TTC549 (cell line): ENCODE data around the gene SCUBE1.

Experiments
- FAIRE-seq: peaks from 2 replicates; lab custom pipeline; 2012; peaks lifted over from hg19 to GRCh38; lab: Jason Lieb, UNC

SCUBE1 gene

DNA sequence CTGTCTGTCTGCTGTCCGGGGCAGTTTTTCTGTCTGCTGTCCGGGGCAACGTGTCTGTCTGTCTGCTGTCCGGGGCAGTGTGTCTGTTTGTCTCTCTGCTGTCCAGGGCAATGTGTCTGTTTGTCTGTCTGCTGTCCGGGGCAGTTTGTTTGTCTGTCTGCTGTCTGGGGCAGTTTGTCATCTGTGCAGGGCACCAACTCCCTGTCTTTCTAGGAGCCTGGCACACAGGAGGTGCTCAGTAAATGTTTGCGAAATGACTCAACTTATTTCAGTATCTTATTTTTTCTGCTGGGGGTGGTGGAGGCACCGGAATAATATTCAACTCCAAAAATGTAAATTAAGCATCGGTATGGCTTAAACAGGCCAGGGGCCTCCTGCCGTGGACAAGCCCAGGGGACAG is 144.2 kb downstream of the SCUBE1 start:
- FAIRE-seq, result no peak

DNA sequence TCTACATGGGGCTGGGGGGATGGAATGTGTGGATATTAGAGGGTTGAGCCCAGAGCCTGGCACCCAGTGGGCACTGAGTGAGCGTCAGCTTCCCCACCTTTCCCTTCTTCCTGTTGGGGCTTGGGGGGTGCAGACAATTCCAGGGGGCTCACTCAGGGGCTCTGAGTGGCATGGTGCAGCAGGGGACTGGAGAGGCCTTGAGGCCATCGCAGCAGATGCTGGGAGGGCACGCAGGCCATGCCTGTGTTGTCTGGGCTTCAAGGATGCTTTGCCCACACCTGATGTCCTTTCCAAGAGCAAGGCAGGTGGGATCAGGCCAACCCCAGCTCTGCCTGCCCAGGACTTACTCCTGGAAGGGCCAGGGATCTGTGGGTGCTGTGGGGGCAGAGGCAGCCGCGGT is 145.0 kb downstream of the SCUBE1 start:
- FAIRE-seq, result no peak

DNA sequence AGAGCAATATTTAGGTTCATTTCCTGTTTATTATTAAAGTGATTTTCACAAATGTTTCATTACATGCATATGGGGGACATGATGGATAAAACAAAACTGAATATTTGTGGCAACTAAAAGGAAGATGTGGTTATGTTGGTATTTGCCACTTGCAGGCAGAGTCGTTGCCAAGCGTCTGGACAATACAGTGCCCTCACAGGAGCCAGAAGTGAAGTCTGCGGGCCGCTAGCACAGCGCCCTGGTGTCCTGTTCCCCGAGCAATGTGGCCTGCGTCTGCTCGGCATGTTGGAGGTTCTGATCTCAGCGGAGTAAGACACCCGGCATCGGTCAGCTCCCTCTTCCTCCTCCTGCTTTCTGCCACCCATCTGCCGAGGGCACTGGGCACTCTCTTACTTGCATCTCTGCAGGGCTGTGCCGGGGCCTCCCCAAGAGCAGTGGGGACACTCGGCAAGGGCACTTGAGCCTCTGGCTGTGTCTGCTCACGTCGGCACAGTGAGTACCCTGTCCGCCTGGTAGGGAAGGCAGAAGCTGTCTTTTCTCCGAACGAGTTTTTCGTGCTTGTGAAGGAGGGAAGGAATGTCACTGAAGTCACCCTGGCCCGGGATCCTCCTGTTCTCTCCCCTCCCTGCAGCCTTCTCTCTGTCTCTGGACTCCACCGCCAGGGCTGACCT is 145.8 kb downstream of the SCUBE1 start:
- no peak for FAIRE-seq

DNA sequence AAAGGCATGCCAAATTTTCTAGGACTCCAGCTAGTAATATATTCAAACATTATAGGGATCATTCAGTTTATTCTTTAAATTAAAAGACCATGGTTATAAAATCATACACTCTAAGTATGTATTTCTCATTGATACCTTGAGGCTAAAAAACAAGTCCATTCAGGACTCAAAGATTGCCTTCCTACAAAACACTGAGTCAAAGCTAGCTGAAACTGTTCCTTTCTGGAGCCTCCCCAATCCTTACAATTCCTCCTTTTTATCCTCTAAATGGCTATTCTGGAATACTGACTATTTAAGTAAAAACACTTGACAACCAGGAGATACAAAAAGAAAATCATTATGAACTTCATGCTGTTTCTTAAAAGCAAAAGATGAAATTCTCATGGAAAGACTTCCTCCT is 151.3 kb downstream of the SCUBE1 start:
- no peak for FAIRE-seq

DNA sequence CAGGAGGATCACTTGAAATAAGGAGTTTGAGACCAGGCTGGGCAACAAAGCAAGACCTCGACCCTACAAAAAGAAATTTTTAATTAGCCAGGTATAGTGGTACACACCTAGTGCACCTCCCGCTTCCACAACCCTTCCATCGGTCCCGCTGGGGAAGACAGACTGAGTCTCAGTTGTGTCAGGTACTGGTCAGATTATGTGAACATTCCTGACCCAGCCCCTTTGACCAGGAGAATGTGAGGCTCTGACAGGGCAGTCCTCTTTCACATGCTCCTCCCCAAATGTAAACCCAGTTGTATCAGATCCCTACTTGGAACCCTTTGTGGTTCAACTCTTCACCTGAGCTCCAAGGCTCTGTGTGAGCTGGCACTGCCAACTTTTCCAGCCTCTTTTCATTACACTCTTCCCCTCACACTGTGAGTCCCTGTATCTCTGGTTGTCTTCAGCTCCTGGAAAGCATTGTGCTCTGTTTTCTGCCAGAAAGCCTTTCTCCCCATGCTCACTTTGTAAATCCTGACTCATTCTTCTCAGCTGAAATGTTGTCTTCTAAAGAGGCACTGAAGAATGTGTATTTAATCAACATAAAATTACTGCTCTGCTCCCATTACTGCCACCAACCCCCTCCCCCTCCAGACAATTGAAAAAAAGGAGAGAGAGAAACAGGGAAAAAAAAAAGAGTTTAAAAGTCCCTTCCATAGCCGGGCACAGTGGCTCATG is 154.2 kb downstream of the SCUBE1 start:
- FAIRE-seq, result no peak

DNA sequence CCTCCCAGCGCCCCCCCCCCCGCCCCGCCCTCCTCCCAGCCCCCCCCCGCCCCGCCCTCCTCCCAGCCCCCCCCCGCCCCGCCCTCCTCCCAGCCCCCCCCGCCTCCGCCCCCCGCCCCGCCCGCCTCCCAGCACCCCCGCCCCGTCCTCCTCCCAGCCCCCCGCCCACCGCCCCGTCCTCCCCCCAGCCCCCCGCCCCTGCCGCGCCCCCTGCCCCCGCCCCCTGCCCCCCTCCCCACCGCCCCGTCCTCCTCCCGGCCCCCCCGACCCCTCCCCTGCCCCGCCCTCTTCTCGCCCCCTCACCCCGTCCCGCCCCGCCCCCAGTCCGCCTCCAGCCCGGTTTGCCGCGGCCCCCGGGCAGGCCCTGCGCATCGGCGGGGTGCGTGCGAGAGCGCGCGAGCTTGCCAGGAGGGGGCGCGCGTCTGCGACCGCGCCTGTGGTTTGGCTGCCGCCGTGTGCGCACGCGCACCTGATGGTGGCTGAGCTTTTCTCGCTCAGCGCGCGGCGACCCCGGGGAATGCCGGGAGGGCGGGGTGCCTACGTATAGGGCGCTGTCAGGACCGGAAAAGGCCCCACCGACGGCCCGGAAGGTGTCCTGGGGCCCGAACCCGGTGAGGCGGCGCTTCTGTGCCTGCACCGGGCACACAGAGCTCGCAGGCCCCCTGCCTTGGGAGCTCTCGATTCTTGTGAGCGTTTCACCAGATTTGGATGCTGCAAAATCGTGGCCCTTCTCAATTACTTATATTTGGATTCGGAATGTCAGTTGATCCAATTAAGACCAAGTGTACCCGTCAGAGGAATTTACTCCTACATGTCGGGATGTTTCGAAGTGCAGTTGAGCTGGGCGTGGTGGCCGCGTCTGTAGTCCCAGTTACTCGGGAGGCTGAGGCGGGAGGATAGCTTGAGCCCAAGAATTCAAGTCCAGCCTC is 155.7 kb downstream of the SCUBE1 start:
- FAIRE-seq, result no peak

DNA sequence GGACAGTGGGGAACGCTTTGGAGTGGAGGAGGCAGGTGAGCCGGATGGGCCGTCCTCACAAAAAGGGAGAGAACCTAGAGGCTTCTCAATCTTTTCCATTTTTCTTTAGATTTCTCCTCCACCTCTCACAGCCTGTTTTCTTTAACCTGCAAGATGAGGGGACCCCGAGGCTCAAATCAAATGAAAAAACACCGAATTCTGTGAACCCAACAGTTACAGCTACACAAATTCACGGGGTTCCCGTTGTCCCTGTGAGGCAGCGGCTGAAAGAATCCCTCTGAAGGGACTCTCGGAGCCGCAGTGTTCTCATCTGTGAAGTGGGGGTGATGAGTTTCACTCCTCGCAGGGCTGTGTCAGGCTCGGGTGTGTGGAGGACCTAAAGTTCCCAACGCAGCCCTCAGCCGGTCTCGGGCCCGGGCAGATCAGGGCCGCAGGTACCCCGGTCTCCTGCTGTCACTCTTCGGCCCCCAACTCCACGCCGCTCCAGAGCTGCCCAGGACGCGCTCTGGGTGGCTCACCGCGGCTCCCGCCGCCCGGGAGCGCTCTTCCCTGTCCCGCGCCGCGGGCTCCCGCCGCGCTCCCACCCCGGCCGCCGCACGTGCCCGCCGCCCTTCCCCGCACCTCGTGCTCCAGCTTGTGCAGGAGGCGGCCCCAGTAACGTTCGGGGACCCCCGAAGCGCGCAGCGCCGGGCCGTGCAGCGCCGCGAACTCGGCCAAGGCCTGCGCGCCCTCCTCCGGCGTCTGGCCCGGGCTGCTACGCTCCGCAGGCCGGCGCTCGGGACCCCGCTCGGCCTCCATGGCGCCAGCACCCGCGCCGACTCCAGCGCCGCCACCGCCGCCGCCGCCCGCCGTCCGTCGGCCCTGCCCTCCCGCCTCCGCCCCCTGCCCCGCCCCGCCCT is 156.7 kb downstream of the SCUBE1 start, which contains the start of gene TTLL12:
Gene TTLL12 (minus strand): TSS at position 863 of the 899 bp plus-strand sequence. CDS start 65 bp downstream, at position 798.
- FAIRE-seq, result no peak

DNA sequence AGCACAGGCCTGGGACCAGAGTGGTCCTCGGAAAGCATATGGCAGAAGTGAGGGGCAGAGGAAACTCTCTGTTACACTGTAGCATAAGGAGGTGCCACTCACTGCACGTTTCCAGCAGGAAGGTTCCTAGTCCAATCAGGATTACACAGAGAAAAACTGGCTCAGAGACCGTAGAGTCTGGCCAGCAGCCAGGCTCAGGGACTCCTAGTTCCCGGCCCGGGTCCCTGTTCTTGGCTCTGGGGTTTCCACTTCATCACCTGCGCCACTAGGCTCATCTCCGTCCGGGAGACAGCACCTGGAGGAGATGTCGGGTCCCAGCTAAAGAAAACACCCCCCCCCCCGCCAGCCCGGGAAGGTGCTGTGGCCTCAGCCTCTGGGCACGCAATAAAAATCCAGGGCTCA is 157.3 kb downstream of the SCUBE1 start:
- FAIRE-seq, result no peak

DNA sequence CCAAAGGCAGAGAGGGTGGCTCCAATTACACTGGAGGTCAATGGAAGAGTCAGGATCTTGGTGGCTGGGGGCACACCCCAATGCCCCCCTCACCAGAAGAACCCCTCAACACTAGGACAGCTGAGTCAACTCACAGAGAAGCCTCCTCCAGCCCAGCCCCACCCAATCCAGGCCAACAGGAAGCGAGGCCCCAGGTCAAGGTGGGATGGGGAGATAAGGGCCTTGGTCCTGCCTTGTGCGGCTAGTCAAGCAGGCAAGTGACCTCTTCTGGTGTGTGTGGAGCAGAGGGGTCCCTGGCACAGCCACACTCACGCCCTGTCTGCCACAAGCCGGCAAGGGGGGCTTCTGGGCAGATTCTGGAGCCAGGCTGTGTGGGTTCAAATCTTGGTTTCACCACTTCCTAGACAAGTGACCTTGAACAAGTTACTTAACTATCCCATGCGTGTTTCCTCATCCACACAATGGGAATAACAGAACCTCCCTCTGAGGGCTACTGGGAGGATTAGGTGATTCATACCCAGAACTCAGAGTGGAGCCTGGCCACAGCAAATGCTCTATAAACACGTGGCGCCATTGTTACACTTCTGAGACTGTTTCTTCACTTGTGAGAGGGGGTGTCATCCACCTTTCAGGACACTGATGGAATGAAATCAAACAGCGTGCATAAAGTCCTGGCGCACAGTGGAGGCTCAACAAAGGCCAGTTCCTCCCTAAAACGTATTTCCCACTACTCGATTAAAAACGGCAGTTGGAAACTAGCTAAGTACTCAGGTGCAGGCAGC is 159.5 kb downstream of the SCUBE1 start:
- FAIRE-seq, result no peak

DNA sequence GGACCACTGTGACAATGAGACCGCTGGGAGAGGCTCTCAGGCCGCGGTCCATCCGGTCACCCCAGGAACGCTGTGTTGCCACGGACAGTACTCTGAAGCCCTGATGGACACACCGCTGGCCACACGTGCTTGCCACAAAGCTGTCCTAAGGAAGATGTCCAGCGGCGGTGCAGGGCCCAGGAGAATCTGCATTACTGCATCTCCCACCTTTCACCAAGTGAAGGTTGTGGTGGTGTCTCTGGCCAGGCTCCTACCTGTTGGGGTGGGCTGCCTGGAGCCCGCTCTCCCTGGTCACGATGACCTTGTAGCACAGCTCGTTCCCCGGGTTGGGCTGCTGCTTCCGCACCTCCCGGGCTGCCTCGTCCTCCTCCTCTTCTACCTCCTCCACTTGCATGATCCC is 160.4 kb downstream of the SCUBE1 start:
- FAIRE-seq, result no peak

DNA sequence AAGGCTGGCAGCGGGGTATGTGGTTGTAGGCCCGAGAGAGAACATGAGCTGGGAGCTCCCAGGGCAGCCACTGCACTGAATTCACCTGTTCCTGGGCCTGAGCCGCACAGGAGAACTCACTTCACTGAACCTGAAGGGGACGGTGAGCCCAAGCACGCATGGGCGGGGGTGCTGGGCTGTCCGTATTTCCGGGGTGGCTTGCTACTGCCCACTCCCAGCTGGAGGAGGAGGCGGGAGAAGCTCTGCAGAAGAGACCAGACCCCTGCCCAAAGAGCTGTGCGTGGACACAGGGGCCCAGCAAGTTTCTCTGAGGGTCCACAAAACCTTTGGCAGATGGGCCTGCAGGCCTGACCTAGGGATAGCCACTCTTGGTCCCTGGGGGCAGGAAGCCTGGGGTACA is 161.1 kb downstream of the SCUBE1 start:
- FAIRE-seq, result no peak

DNA sequence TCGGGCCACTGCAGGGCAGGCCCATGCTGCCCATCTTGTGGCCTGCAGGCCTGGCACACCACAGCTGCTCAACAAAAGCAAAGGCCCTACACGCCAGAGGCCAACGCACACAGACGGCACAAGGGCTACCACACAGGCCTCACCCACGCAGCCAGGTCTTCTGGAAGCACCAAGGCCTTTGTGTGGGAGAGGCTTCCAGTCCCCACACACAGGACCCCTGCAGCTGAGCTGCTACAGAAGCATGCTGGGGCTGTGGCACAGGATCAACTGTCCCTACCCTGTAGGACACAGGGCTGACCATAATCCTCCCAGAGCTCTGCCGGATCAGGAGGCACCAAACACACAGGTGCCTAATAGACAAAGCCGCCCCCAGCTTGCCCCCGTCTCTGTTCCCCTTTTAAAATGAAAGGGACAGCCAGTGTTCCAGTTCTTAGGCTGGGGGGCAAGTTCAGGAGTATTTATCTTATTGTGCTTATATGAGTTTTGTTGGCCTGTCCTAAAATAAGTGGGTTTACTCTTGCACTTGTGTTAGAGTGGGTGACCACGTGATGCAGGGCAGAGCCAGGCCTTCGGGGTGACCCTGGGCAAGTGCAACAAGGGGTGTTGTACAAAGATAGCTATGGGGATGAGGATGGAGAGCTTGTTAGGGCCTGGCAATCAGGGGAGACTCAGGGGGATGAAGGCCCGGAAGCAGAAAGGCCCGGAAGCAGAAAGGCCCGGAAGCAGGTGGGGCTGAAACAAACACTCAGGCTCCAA is 161.7 kb downstream of the SCUBE1 start:
- FAIRE-seq, result no peak

DNA sequence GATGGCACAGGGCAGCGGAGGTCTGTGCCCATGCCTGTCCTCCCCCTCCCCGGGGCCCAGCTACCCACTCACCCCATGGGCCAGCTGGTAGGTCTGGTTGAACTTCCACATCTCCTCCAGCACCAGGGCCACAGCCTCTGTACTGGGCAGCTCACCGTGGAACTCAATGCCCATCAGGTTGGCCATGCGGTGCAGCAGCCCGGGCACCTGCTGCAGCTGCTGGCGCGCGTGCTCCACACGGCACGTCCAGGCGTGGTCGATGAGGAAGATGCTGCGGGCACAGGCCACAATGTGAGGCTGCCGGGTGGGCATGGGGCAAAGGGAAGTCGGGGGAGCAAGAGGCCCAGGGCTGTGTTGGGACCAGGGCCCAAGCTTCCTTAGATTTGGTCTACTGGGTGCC is 162.5 kb downstream of the SCUBE1 start:
- no peak for FAIRE-seq

DNA sequence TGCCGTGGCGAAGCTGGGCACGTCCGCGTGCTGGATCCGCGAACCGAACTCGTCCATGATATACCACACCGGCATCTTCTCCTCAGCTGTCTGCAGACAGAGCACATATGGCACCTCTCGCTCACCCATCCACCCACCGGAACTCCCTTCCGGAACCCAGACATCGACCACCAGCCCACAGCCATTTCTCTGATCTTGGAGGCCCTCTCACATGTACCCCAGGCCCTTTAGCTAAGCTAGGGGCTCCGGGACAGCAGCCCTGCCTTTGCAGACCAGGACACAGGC is 163.3 kb downstream of the SCUBE1 start:
- no peak for FAIRE-seq

DNA sequence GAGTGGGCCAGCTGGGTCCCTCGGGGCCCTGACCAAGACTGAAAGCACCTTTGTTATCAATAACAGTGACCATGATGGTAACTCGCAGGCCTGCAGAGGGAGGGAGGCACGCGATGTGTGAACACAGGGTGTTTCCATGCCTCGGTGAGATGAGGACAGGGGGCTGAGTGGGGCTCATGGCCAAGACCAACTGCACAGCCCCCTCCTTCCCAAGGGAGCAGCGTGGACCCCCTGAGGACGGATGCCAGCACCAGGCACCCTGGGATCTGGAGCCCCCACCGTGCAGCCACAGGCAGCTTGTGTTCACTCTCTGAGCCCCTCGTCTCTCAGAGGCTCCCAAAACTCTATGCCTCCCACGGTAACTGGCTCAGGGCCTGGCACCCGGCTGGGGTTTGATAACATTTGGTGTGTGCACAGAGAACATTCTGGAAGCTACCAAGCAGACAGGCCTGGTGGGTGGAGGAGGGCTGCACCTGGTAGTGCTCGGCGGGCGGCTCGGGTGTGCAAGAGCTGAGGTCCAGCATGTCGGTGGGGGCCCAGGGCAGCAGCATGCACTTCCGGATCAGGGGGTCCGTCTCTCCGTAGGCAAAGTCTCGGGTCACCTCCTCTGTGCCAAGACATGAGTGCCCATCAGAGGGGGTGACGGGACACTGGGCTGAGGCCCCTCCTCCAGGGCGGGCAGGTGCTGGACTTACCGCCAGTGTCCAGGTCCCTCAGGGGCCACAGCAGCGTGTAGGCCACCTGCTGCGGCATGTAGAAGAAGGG is 163.8 kb downstream of the SCUBE1 start:
- FAIRE-seq, result no peak

DNA sequence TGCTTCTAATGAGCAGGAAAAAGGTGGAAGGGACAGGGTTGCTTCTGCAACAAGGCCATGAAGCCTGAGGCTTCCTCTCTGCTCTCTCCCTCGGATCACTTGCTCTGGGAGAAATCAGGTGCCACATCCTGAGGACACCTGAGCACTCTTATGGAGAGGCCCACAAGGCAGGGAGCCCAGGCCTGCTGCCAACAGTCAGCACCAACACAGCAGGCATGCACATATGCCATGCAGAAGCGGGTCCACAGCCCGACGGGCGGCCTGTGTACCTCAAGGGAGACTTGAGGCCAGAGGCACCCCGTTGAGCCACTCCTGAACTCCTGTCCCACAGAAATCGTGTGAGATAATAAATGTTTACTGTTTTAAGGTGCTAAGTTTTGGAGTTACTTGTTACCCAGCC is 165.7 kb downstream of the SCUBE1 start:
- FAIRE-seq, result no peak

DNA sequence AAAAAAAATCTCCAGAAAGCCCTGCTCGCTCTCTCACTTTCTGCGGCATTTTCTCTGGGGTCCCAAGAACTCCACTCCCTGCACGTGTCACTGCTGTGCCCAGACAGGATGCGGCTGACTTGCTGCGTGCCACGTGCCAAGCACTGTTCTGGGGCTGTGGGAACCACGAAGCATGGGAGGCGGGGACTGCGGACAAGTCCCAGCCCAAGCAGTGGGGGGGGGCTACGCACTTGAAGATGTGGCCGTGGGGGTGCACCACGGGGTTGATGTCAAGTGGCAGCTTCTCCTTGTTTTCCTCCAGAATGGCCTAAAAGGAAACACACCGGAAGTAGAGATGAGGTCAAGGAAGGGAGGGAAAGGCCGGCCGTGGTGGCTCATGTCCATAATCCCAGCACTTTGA is 167.1 kb downstream of the SCUBE1 start:
- FAIRE-seq, result no peak

DNA sequence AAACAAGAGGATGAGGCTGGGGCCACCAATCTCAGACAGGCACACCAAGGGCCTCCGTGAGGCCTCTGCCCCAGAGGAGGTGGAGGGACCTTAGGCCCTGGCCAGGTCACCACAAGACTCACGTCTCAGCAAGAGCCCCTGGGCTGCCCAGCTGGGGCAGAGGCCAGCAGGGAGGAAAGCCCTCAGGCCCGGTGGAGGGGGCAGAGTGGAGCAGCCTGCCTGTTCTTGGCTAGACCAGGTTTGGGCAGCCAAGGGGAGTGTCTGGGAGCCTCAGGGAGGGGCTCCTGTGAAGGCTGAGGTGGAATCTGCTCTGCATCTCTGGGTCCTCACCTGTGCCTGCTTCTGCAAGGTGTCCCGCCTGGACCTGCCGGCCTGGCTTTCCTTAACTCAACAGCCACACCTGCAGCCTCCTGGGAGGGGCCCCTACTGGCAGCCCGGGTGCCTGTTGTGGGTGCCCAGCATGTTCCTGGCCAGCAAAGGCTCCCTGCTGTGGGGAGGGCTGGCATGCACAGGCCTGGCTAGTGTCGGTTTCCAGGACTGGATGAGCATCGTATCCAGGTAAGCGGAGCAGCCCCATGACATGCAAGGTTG is 168.1 kb downstream of the SCUBE1 start:
- FAIRE-seq, result no peak

DNA sequence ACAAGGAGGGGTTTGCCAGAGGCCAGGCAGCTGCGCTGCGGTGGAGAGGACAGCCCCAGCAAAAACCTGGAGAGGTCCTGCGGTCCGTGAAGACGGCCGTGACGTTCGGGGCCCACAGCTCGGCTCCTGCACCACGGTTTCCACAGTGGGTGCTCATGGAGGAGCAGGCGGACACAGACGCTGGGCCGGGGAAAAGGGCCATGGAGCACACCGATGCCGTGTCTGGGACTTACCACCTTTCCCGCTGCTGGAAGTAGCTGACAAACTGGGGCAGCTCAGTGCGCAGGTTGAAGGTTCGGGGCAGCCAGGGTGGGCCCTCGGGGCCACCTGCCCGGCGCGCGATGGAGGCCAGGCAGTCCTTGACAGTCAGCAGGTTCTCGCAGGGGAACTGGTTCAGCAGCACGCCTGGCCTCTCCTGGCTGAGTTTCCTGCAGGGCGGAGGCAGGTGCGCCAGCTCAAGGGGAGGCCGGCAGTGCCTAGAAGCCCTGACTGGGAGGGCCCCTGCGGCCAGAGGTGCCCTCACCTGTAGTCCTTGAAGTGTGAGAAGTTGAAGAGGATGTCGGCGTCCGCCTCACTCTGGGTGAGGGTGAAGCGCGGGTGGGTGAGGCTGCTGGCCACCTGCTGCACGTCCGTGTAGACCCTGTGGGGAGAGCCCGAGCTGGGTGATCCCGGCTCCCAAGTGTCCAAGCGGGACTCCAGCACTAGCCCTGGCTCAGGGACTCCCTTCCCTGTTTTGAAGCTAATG is 169.0 kb downstream of the SCUBE1 start:
- no peak for FAIRE-seq
